Naive B cell (primary cell): ENCODE results near the gene BARHL1. TPM values are rescaled to one million over a fixed set of nuclear protein-coding genes. Genes with fewer than 3 reads are reported as not detected.
A peak's percentile ranks its signal among the peaks of the same experiment; 100 is the strongest.

Experiments used
- ATAC-seq, 2 donors: fragments of 150-1000 bp; cut with Tn5 transposase; 2 replicates each; pipeline ENCODE4 v1.10.0; 2021; ENCODE audit warnings: low read depth in 2 of 2, mild to moderate bottlenecking in 2 of 2, moderate library complexity in 2 of 2
- DNase-seq: peaks from one replicate; pipeline ENCODE4 v3.0.0; 2022
- H3K27ac Mint-ChIP-seq, 6 donors: one replicate each; pipeline ENCODE4 v1.8.0; 2020 to 2022; ENCODE audit warnings: mild to moderate bottlenecking in 6 of 6, mixed read lengths in 6 of 6, moderate library complexity in 5 of 6, inconsistent platforms in 2 of 6
- H3K27me3 Mint-ChIP-seq, 3 donors: one replicate each; pipeline ENCODE4 v1.8.0; 2021 to 2022; ENCODE audit warnings: mixed read lengths in 3 of 3, mild to moderate bottlenecking in 1 of 3
- H3K36me3 Mint-ChIP-seq, 2 donors: one replicate each; pipeline ENCODE4 v1.8.0; 2020 to 2022; ENCODE audit warnings: mixed read lengths in 2 of 2, inconsistent platforms in 1 of 2, mild to moderate bottlenecking in 1 of 2
- H3K4me1 Mint-ChIP-seq, 3 donors: one replicate each; pipeline ENCODE4 v1.8.0; 2020 to 2022; ENCODE audit warnings: mixed read lengths in 3 of 3, inconsistent platforms in 1 of 3, mild to moderate bottlenecking in 1 of 3, moderate library complexity in 1 of 3
- H3K4me3 Mint-ChIP-seq, 8 donors: one replicate each; pipeline ENCODE4 v1.8.0; 2020 to 2022; ENCODE audit warnings: mild to moderate bottlenecking in 8 of 8, mixed read lengths in 8 of 8, moderate library complexity in 8 of 8, inconsistent platforms in 2 of 8
- H3K9me3 Mint-ChIP-seq, 7 donors: one replicate each; pipeline ENCODE4 v1.8.0; 2020 to 2022; ENCODE audit warnings: mixed read lengths in 7 of 7, mild to moderate bottlenecking in 5 of 7, inconsistent platforms in 2 of 7, moderate library complexity in 1 of 7
- polyA plus RNA-seq, 6 donors: library from polyadenylated mRNA; unstranded; fragments of 300-500 nt; fragmentation: Illumina TruSeq; gene quantifications; one replicate each; pipeline ENCODE4 v1.2.3, GENCODE V29; 2021; ENCODE audit warnings: low read depth in 6 of 6

Gene BARHL1
- polyA plus RNA-seq, 6 donors from 2014 or later, result not detected

DNA sequence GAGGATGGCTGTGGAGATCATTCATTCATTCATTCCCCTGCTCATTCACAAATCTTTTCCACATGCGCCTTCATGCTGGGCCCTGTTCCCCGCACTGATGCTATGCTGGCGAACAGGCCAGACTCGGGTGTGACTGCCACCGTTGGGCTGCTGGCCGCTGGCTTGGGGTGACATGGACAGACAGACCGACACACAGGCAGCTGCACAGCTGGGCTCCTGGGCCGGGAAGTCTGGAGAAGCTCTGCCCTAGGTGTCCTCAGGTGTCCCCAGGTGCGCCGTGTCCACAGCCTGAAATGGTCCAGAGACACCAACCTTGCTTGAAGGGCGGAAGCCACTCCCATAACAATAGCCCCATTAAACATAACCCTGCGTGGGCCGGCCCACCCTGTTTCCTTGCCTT, 35.0 kb upstream of the BARHL1 start:
- Mint-ChIP-seq H3K27me3 (peaks cover 8 to 55% (median 16%) of the 10 kb centered on the region in 3 donors), H3K27ac (peak overlapping the region in 1 of 6 donors; percentile 70), H3K36me3 (no peaks in the 10 kb centered on the region), H3K4me1 (no peaks in the 10 kb centered on the region), H3K4me3 (no peak overlapping the region), H3K9me3 (no peaks in the 10 kb centered on the region)
- no peak for ATAC-seq
- DNase-seq, result no peak

DNA sequence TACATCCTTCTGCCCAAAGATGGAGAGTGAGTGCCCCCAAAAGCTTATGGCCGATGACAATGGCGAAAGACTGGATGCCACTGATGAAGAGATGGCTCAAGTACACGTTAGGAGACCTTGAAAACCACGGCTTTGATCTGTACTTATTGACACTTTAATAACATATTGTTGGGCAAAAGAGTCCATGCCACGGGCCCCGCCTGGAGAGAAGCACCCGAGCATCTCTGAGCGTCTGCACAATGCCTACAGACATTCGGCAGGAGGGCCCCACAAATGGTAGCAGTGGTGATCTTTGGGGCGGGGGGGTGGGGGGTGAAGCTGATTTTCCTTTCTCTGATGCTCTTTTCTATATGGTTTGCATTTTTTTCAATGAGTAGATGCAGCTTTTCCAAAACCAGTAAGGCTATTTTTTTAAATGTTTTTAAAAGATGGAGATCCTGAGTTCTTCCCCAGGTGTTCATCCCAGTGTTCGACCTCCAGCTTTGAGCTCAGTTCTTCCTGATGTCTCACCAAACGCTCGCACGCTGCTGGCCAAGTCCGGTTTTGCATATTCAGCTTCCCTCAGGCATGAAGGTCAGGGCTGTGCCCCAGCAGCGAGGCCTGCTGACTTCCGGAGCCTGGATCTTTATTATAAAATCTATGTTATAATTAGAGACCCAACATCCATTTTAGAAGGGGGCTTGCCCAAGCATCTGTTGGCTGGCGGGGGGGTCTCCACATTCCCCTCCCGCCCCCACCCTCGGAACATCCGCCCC, 34.3 kb upstream of the BARHL1 start:
- Mint-ChIP-seq H3K36me3 (no peaks in the 10 kb centered on the region), H3K27me3 (peaks cover 8 to 60% (median 17%) of the 10 kb centered on the region in 3 donors), H3K4me1 (no peaks in the 10 kb centered on the region), H3K27ac (no peak overlapping the region), H3K4me3 (no peak overlapping the region), H3K9me3 (peaks cover 0 to 5% (median 1%) of the 10 kb centered on the region in 7 donors)
- no peak for DNase-seq
- ATAC-seq, result no peak

DNA sequence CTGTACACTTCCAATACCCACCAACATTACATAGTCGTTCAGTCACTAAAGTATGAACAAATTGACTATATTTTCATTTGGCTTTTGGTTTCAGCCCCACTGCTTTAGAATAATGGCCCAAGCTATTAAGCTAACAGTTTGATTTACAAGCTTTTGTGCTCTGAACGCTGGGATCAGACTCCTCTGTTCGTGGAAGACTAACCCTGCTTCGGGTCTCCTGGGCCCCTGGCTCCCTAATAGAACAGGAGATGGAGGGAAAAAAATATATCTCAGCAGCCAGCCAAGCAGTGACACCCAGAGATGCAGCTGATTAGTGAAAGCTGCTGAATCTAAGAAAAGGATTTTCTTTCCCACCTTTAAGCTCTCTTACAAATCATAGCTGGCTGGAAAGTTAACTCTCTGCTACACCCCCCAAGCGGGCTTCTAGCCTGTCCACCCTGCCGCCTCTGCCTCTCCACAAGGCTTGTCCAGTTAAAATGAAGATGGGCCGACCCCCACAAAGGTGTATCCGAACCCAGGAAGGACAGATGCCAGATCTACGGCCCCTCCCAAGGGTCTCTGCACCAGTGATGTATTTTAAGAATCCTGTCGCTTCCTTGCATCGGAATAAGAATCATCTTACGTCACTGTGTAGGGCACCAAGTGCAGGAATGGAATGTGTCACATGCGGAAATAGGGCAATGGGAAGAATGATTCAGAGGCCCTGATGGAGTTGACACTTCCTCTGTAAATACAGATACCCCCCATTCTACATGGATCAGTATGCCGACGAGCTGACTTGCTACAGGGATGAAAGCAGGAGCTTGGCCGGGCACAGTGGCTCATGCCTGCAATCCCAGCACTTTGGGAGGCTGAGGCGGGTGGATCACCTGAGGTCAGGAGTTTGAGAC, 33.4 kb upstream of the BARHL1 start:
- ATAC-seq (no peak), DNase-seq (no peak)
- no peaks in the 10 kb centered on the region for H3K36me3 Mint-ChIP-seq
- H3K4me3 Mint-ChIP-seq, result no peak overlapping the region
- H3K4me1 Mint-ChIP-seq, result no peaks in the 10 kb centered on the region
- peak overlapping the region in 1 of 6 donors; percentile 4 for H3K27ac Mint-ChIP-seq
- H3K27me3 Mint-ChIP-seq, result peaks cover 8 to 66% (median 23%) of the 10 kb centered on the region in 3 donors
- H3K9me3 Mint-ChIP-seq, result peaks cover 0 to 10% (median 5%) of the 10 kb centered on the region in 7 donors

DNA sequence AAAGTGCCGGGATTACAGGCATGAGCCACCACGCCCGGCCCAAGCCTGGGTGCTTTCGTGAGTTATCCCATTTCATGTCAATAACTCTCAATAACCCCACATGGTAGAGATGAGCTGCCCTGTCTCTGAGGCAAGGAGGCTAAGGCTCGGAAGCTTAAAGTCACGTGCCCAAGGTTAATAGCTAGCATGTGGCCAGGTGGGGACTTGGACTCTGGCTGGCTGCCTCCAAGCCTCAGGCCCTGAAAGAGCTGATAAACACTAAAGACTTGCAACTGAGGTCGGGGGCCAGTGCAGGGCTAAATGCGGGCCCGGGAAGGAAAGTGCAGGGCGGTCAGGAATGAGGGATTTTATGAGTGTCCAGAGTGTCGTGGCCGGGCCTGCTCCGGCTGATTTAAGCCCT, 30.9 kb upstream of the BARHL1 start:
- Mint-ChIP-seq H3K4me1 (no peaks in the 10 kb centered on the region), H3K9me3 (peaks cover 0 to 10% (median 5%) of the 10 kb centered on the region in 7 donors), H3K27ac (no peak overlapping the region), H3K36me3 (no peaks in the 10 kb centered on the region), H3K4me3 (no peak overlapping the region), H3K27me3 (peaks cover 15 to 65% (median 26%) of the 10 kb centered on the region in 3 donors)
- no peak for ATAC-seq
- no peak for DNase-seq

DNA sequence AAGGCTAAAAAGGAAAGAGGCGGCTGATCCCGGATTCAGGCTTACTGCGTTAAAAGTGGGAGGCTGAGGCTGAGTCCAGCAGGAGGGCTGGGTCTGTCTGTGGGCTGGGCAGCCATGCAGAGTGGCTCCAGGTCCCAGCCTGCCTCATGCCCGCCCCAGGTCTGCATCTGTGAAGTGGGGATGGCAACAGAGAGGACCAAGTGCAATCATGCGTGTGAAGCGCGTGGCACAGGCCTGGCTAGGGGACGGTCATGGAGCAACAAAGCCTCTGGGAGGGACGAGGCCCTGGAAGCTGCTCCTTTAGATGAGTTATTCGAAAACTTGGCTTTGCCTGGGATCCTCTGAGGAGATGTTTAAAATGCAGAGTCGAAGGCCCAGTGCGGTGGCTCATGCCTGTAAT, 30.4 kb upstream of the BARHL1 start:
- H3K27me3 Mint-ChIP-seq, result peaks cover 15 to 65% (median 31%) of the 10 kb centered on the region in 3 donors
- DNase-seq, result no peak
- H3K9me3 Mint-ChIP-seq, result peaks cover 0 to 10% (median 5%) of the 10 kb centered on the region in 7 donors
- ATAC-seq, result no peak
- H3K4me1 Mint-ChIP-seq, result no peaks in the 10 kb centered on the region
- H3K4me3 Mint-ChIP-seq, result no peak overlapping the region
- H3K36me3 Mint-ChIP-seq, result no peaks in the 10 kb centered on the region
- H3K27ac Mint-ChIP-seq, result no peak overlapping the region

DNA sequence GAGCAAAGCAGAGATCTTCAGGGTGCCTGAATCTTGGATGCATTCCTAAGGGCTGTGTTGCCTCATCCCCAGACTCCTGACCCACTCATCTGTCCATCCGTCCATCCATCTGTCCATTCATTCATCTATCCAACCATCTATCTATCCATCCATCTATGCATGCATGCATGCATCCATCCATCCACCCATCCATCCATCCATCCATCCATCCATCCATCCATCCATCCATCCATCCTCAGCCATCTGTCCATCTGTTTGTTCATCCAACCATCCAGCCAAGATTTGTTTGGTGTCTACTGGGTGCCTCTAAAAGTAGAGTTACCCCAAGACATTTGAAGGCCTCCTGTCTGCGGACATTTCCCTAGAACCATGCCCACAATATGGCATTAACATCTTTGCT, 27.7 kb upstream of the BARHL1 start:
- DNase-seq, result no peak
- no peaks in the 10 kb centered on the region for H3K4me1 Mint-ChIP-seq
- peaks cover 0 to 8% of the 10 kb centered on the region in 2 donors for H3K36me3 Mint-ChIP-seq
- ATAC-seq, result no peak
- H3K27me3 Mint-ChIP-seq, result peaks cover 27 to 67% (median 45%) of the 10 kb centered on the region in 3 donors
- H3K4me3 Mint-ChIP-seq, result no peak overlapping the region
- H3K9me3 Mint-ChIP-seq, result peaks cover 0 to 15% (median 5%) of the 10 kb centered on the region in 7 donors
- no peak overlapping the region for H3K27ac Mint-ChIP-seq

DNA sequence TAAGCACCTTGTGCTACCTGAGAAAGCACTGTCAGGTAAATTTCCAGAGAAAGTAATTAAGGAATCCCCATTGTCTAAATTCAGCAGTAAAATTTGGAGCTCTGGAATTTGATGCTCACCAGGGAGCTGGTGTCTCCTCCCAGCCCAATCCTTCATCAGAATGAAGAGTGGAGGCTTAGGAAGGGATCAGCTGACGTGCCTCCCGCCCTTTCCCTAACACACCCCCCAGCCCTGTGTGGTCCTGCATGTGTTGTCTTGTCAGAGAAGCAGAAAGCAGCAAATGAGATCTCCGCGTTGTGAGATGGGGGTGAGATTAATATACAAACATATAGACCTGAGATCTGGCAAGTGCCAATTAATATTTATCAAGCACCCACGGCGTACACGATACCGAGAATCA, 26.9 kb upstream of the BARHL1 start:
- Mint-ChIP-seq H3K4me3 (no peak overlapping the region), H3K4me1 (no peaks in the 10 kb centered on the region), H3K27me3 (peaks cover 32 to 72% (median 49%) of the 10 kb centered on the region in 3 donors), H3K9me3 (peaks cover 0 to 16% (median 5%) of the 10 kb centered on the region in 7 donors), H3K36me3 (peaks cover 0 to 11% of the 10 kb centered on the region in 2 donors), H3K27ac (no peak overlapping the region)
- ATAC-seq, result no peak
- no peak for DNase-seq

DNA sequence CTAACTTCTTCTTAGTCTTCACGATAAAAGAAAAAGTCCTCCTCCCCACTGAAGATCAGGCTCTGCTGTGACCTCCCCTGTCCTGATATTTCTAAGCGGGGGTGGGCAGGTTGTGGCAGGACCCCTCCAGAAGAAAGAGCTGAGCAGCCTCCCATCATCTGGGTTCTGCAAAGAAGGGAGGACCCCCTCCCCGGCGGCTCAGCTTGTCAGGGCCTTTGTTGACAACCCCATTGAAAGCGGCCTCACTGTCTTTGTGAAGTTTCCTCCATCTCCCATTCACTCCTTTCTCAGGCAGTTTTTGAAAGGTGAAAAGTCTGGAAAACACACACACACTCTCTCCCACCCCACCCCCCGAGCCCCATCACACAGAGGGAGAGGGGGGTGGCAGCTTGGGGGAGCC, 26.2 kb upstream of the BARHL1 start:
- ATAC-seq (no peak), DNase-seq (no peak)
- H3K4me3 Mint-ChIP-seq, result no peak overlapping the region
- peaks cover 31 to 73% (median 50%) of the 10 kb centered on the region in 3 donors for H3K27me3 Mint-ChIP-seq
- no peaks in the 10 kb centered on the region for H3K4me1 Mint-ChIP-seq
- H3K9me3 Mint-ChIP-seq, result peaks cover 0 to 16% (median 5%) of the 10 kb centered on the region in 7 donors
- no peak overlapping the region for H3K27ac Mint-ChIP-seq
- peaks cover 0 to 11% of the 10 kb centered on the region in 2 donors for H3K36me3 Mint-ChIP-seq

DNA sequence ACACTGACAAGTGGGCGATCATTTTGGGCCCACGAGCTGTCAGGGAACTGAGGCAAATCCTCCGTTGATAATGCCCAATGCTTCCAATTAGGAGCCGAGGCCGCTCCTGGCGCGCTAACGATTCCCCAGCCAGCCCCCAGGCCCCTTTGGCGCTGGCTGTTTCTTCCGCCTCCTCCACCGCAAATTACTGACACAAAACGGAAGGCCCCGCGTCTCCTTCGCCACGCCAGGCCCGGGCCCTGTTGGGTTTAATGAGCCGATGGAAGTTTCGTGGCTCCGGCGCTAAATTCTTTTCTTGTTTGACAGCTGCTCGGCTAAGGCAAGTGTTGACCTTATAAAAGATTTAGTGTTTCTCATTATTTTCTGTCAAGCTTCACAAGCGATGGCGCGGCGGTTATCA, 25.7 kb upstream of the BARHL1 start:
- Mint-ChIP-seq H3K27me3 (peaks cover 31 to 74% (median 54%) of the 10 kb centered on the region in 3 donors), H3K4me1 (no peaks in the 10 kb centered on the region), H3K9me3 (peaks cover 0 to 16% (median 5%) of the 10 kb centered on the region in 7 donors), H3K4me3 (peak overlapping the region in 1 of 8 donors; percentile 36), H3K36me3 (peaks cover 0 to 11% of the 10 kb centered on the region in 2 donors), H3K27ac (no peak overlapping the region)
- DNase-seq (no peak), ATAC-seq (no peak)

DNA sequence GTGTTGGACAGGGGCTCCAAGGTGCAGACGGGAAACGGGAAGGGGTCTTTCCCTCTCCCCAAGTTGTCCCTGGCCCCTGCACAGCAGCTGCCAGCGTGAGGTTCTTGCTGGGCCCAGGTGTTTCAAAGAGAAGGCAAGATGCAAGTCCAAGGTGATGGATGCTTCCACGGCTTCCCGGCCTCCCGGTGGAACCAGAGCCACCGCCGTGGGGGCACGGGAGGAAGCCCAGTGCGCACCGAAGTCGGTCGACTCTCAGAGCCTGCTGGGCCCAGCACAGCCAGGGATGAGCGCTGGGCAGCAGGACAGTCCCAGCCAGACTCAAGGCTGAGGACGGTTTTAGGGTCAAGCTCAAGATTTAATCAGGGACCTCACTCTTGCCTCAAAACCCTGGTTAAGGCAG, 25.2 kb upstream of the BARHL1 start:
- Mint-ChIP-seq H3K9me3 (peaks cover 0 to 16% (median 5%) of the 10 kb centered on the region in 7 donors), H3K36me3 (peaks cover 0 to 11% of the 10 kb centered on the region in 2 donors), H3K27me3 (peaks cover 31 to 75% (median 58%) of the 10 kb centered on the region in 3 donors), H3K4me3 (no peak overlapping the region), H3K27ac (no peak overlapping the region), H3K4me1 (no peaks in the 10 kb centered on the region)
- ATAC-seq (no peak), DNase-seq (no peak)

DNA sequence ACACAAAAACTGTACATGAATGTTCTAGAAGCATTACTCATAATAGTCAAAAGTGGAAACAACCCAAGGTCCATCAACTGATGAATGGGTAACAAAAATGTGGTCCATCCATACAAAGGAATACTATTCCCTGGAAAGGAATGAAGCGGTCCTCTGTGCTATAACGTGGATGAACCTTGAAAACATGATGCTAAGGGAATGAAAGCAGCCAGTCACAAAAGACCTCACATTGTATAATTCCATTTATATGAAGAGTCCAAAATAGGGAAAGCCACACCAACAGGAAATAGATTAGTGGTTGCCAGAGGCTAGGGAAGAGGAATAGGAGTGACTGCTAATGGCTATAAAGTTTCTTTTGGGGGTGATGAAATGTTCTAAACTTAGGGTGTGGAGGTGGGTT, 22.7 kb upstream of the BARHL1 start:
- H3K36me3 Mint-ChIP-seq, result peaks cover 0 to 11% of the 10 kb centered on the region in 2 donors
- ATAC-seq (no peak), DNase-seq (no peak)
- peaks cover 0 to 5% (median 2%) of the 10 kb centered on the region in 7 donors for H3K9me3 Mint-ChIP-seq
- no peaks in the 10 kb centered on the region for H3K4me1 Mint-ChIP-seq
- peaks cover 40 to 84% (median 54%) of the 10 kb centered on the region in 3 donors for H3K27me3 Mint-ChIP-seq
- H3K4me3 Mint-ChIP-seq, result no peak overlapping the region
- H3K27ac Mint-ChIP-seq, result peak overlapping the region in 1 of 6 donors; percentile 23

DNA sequence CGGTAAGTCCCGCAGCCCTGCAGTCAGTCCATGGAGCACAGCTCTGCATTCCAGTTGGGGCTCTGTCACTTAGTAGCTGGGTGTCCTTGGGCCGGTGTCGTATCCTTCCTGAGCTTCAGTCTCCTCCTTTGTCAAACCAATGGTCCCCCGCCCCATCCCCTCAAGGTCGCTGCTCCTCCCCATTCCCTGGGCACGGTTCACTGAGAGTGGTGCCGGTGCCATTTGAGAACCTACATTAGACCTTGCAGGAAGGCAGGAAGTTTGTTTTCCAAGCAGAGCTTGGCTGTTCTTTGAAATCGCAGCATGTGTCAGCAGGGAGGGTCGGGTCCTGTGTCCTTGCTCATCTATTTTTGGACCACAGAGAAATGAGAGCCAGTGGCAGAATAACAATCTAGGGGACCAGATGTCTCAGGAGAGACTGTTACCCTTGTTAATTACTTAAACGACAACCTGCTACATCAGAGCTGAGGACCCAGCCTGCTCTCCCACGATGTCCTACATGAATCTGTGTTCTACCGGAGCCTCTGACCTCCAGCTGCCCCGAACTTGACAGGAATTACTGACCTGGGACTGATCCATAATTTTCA, 21.7 kb upstream of the BARHL1 start:
- DNase-seq, result no peak
- Mint-ChIP-seq H3K4me1 (no peaks in the 10 kb centered on the region), H3K27ac (peak overlapping the region in 1 of 6 donors; percentile 33), H3K27me3 (peaks cover 38 to 81% (median 47%) of the 10 kb centered on the region in 3 donors), H3K9me3 (peaks cover 0 to 5% (median 2%) of the 10 kb centered on the region in 7 donors), H3K36me3 (peaks cover 0 to 11% of the 10 kb centered on the region in 2 donors), H3K4me3 (no peak overlapping the region)
- no peak for ATAC-seq

DNA sequence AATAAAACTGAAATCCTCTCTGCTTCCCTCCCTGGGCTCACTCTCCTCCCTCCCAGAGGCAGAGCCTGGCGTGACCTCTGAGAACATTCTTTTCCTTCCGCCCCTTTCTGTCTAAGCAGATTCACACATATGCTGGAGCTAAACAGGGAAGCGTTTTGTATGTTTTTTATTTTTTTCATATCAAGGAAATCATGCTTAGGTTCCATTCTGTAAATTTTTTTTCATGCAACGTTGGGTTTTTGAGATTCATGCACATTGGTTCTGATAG, 20.2 kb upstream of the BARHL1 start:
- H3K27ac Mint-ChIP-seq, result no peak overlapping the region
- H3K4me1 Mint-ChIP-seq, result no peaks in the 10 kb centered on the region
- peaks cover 39 to 72% (median 43%) of the 10 kb centered on the region in 3 donors for H3K27me3 Mint-ChIP-seq
- no peak for ATAC-seq
- H3K4me3 Mint-ChIP-seq, result no peak overlapping the region
- H3K9me3 Mint-ChIP-seq, result peaks cover 0 to 5% (median 2%) of the 10 kb centered on the region in 7 donors
- peaks cover 0 to 11% of the 10 kb centered on the region in 2 donors for H3K36me3 Mint-ChIP-seq
- DNase-seq, result no peak
